ENCODE data around the gene IL36RN.

IL36RN gene

DNA sequence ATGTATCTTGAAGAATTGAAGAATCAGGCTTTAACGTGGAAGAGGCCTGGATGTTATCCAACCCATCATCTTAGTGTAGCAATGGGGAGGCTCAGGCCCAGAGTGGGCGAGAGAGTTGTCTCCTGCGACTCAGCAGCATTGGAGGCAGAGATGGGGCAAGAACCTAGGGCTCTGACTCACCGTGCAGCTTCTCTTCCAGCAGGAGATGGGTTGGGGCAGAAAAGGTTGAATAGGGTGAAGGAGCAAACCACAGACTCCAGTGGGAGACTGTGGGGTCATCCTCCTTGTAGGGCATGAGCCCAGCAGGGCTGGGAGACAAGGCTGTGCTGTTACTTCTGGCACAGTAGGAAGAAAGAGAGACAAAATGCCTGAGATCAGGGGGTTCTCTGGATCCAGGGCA is 1.4 kb downstream of the IL36RN start:
- Mint-ChIP-seq H3K4me3 (no peak overlapping the region), H3K36me3 (ENCODE audit: low read depth) (no peaks in the 10 kb centered on the region), H3K9me3 (peaks cover 4% of the 10 kb centered on the region), H3K27me3 (ENCODE audit: low read depth) (peaks cover 7% of the 10 kb centered on the region), H3K4me1 (ENCODE audit: low read depth) (no peaks in the 10 kb centered on the region), H3K27ac (no peak overlapping the region)

DNA sequence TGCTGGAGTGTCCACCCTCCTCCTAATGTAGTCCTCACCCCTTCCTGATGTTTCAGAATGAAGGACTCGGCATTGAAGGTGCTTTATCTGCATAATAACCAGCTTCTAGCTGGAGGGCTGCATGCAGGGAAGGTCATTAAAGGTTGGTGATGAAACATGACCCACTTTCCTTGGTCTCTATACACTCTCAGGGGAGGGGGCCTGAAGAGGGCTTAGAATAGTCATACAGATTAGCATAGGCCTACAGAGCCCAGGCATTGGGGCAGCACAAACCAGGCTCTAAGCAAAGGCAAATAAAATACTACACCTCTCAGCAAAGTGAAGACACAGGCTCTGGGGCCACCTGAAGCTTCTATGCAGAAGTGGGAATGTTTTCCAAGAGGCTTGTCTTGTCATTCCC is 1.8 kb downstream of the IL36RN start:
- peaks cover 4% of the 10 kb centered on the region for H3K9me3 Mint-ChIP-seq
- H3K27me3 Mint-ChIP-seq (ENCODE audit: low read depth), result peaks cover 9% of the 10 kb centered on the region
- H3K36me3 Mint-ChIP-seq (ENCODE audit: low read depth), result no peaks in the 10 kb centered on the region
- no peak overlapping the region for H3K27ac Mint-ChIP-seq
- no peaks in the 10 kb centered on the region for H3K4me1 Mint-ChIP-seq (ENCODE audit: low read depth)
- no peak overlapping the region for H3K4me3 Mint-ChIP-seq

DNA sequence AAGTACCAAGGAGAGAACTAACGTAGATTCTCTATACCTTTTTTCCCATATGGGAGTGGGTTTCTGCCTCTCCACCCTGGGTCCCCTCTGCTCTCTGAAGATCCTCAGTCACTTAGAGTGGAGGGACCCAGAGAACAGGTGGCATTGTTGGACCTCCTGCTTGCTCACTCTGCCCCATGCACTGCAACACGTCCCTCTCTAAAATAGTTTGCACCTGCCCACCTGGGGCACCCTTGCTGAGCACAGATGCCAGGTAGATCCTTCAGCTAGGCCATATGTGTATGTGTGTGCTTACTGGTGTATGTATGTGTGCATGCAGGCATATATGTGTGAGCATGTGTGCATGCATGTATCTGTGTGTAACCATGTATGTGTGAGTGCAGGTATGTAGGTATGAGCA is 2.2 kb downstream of the IL36RN start:
- H3K4me1 Mint-ChIP-seq (ENCODE audit: low read depth), result no peaks in the 10 kb centered on the region
- no peak overlapping the region for H3K27ac Mint-ChIP-seq
- peaks cover 2% of the 10 kb centered on the region for H3K9me3 Mint-ChIP-seq
- peaks cover 9% of the 10 kb centered on the region for H3K27me3 Mint-ChIP-seq (ENCODE audit: low read depth)
- H3K4me3 Mint-ChIP-seq, result no peak overlapping the region
- H3K36me3 Mint-ChIP-seq (ENCODE audit: low read depth), result no peaks in the 10 kb centered on the region

DNA sequence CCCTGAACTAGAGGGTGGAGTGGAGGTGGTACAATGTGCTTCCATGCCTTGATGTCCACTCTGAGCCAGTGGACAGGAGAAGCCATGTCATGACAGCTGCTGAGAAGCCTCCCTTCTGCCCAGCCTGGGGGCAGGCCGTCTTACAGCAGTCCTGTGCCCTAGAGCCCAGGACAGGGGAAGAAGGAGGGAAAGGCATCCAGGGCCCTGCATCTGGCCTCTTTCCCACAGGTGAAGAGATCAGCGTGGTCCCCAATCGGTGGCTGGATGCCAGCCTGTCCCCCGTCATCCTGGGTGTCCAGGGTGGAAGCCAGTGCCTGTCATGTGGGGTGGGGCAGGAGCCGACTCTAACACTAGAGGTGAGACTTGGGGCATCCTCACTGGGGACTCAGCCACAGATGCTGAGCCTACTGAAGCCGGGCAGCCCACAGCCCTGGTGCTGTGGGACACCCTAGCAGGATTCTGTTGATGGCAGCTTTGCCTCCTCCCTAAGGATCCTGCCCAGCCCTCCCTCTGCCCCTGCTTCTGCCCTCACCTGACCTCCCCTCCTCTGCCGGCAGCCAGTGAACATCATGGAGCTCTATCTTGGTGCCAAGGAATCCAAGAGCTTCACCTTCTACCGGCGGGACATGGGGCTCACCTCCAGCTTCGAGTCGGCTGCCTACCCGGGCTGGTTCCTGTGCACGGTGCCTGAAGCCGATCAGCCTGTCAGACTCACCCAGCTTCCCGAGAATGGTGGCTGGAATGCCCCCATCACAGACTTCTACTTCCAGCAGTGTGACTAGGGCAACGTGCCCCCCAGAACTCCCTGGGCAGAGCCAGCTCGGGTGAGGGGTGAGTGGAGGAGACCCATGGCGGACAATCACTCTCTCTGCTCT is 3.1 kb downstream of the IL36RN start:
- Mint-ChIP-seq H3K27me3 (ENCODE audit: low read depth) (peaks cover 17% of the 10 kb centered on the region), H3K4me1 (ENCODE audit: low read depth) (no peaks in the 10 kb centered on the region), H3K9me3 (no peaks in the 10 kb centered on the region), H3K4me3 (no peak overlapping the region), H3K36me3 (ENCODE audit: low read depth) (no peaks in the 10 kb centered on the region), H3K27ac (no peak overlapping the region)

DNA sequence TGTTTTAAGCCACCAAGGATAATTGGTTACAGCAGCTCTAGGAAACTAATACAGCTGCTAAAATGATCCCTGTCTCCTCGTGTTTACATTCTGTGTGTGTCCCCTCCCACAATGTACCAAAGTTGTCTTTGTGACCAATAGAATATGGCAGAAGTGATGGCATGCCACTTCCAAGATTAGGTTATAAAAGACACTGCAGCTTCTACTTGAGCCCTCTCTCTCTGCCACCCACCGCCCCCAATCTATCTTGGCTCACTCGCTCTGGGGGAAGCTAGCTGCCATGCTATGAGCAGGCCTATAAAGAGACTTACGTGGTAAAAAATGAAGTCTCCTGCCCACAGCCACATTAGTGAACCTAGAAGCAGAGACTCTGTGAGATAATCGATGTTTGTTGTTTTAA is 5.3 kb downstream of the IL36RN start:
- H3K4me3 Mint-ChIP-seq, result no peak overlapping the region
- H3K9me3 Mint-ChIP-seq, result no peaks in the 10 kb centered on the region
- H3K27me3 Mint-ChIP-seq (ENCODE audit: low read depth), result peaks cover 22% of the 10 kb centered on the region
- no peaks in the 10 kb centered on the region for H3K4me1 Mint-ChIP-seq (ENCODE audit: low read depth)
- no peaks in the 10 kb centered on the region for H3K36me3 Mint-ChIP-seq (ENCODE audit: low read depth)
- H3K27ac Mint-ChIP-seq, result no peak overlapping the region

DNA sequence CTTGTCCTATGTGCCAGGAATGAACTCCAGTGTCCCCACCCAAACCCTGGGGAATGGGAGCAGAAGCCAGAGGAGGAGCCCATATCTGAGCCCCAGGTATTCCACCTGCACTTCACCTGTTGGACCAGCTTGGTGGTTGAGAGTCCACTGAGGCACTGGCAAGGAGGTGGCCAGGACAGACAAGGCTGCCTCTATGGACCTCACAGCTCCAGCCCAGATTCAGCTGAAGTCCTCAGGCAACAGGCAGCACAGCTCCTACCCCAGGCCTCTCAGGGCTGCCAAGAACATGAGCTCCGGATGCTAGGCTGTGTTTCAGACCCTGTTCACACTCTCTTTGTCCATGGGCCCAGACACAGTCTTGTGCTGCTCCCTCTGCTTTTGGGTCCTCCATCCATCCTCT is 5.9 kb downstream of the IL36RN start:
- Mint-ChIP-seq H3K9me3 (no peaks in the 10 kb centered on the region), H3K4me3 (no peak overlapping the region), H3K27ac (no peak overlapping the region), H3K36me3 (ENCODE audit: low read depth) (no peaks in the 10 kb centered on the region), H3K4me1 (ENCODE audit: low read depth) (no peaks in the 10 kb centered on the region), H3K27me3 (ENCODE audit: low read depth) (peaks cover 28% of the 10 kb centered on the region)

DNA sequence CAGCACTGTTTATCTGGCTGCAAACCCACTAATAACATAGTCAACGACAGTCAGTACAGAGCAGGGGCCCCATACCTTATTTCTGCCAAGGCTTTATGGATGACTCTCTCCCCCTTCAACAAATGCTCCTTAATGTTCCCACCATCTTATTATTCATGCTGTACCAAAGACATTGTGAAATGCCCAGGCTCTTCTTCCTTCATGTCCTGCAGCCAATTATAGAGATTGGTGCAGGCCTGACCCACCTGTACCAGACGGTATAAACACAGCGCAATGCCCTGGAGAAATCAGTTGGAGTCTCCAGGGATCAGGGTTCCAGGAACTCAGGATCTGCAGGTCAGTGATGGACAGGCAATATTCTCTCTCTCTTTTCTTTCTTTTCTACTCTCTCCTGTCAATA is 8.7 kb downstream of the IL36RN start, which contains the start of gene IL1F10:
TSS of gene IL1F10 (plus strand) at position 290 of the 400 bp plus-strand sequence. CDS start 4,769 bp downstream, outside the sequence.
- no peak within 1 kb of the TSS for H3K27ac Mint-ChIP-seq
- no peaks in the 10 kb centered on the region for H3K4me1 Mint-ChIP-seq (ENCODE audit: low read depth)
- no peak within 1 kb of the TSS for H3K4me3 Mint-ChIP-seq
- H3K27me3 Mint-ChIP-seq (ENCODE audit: low read depth), result peaks cover 30% of the 10 kb centered on the region
- H3K36me3 Mint-ChIP-seq (ENCODE audit: low read depth), result no peaks in the 10 kb centered on the region
- no peaks in the 10 kb centered on the region for H3K9me3 Mint-ChIP-seq

DNA sequence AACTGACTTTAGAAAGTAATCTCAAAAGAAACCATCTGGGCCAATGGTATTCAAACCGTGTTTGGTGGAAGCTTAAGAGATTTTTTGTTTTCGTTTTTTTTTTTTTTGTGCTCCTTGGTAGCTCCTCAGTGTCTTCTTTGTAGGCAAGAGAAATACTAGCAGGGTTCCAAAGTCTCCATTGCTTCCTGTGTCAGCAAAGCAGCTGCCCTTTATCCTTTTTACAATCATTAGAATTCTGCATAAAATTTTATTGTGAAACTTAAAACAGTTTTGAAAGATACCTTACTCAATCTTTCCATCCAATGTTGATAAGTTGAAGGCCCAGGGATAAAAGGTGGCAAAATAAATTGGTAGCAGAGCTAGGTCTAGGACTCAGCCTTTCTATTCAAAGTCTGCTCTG is 9.3 kb downstream of the IL36RN start:
- H3K36me3 Mint-ChIP-seq (ENCODE audit: low read depth), result no peaks in the 10 kb centered on the region
- H3K27me3 Mint-ChIP-seq (ENCODE audit: low read depth), result peaks cover 30% of the 10 kb centered on the region
- no peak overlapping the region for H3K27ac Mint-ChIP-seq
- H3K4me1 Mint-ChIP-seq (ENCODE audit: low read depth), result no peaks in the 10 kb centered on the region
- no peak overlapping the region for H3K4me3 Mint-ChIP-seq
- H3K9me3 Mint-ChIP-seq, result no peaks in the 10 kb centered on the region

DNA sequence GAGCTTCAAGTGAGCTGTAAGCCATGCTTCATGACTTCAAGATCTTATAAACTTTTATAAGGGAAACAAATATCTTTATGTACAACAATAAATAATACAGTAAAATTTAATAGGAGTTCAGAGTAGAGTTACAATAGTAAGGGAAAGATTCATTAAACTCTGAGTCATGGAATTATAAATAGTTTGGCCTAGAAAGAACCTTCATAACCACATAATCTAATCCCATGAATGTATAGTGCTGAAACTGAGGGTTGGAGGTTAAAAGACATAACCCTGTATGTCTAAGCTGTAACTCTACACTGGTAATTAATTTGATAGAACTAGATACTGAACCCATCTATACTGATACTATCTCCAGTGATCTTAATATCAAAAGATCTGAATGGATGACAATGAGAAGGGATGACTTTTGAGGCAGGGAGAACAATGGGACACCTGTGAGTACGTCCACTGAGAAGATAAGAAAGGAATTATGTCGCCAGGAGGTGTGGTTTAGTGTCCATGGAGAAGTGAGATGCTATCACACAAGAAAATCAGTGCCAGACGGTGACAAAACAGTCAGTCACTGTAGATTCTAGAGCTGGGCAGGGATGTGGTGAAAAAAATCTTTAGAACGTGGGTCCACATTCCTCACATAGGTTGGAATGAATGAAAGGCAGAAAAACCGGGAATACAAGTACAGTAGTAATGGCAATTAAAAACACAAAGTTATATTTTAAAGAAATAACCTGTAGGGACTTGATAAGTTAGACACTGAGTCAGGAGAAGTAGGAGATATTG is 9.9 kb downstream of the IL36RN start:
- Mint-ChIP-seq H3K4me1 (ENCODE audit: low read depth) (no peaks in the 10 kb centered on the region), H3K36me3 (ENCODE audit: low read depth) (no peaks in the 10 kb centered on the region), H3K27ac (no peak overlapping the region), H3K27me3 (ENCODE audit: low read depth) (peaks cover 30% of the 10 kb centered on the region), H3K9me3 (no peaks in the 10 kb centered on the region), H3K4me3 (no peak overlapping the region)

DNA sequence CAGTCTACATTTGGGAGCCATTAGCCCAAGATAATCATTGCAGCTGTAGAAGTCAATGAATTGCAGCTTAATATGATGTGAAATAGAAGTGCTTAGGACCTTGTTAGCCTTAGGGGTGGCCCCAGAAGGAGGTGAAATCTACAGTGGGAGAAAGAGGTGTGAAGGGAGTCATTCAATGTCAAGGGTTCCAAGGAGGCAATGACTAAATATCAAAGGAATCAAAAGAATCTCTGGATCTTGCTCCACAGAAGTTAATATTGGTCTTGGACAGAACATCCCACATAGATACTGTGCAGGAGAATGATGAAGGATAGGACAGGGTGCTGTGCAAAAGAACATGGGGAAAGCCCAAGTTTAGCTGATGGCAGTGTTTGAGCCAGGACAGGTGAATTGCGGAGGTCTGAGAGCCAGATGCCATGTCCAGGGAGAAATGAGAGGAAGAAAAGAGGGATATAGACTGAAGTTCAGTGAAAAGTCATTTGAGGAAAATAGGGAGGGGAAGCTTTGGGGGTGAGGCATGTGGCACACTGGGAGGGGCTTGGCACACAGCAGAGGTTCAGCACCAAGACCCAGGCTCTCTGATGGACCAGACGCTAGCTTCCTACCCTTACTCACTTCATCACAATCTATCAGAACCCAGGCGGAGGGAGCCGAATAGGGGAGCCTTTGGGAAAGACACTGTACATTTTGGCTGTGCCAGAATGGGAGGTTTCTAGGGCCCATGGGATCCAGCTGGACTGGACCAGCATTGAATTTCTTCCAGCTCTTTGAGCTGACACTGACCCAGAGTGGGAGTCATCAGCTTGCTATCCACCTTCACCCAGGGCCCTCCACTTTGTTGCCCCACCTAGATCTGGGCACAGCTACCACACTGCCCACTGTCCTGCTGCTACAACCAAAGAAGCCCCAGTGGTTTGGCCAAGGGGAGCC is 10.9 kb downstream of the IL36RN start:
- Mint-ChIP-seq H3K27me3 (ENCODE audit: low read depth) (peaks cover 30% of the 10 kb centered on the region), H3K36me3 (ENCODE audit: low read depth) (no peaks in the 10 kb centered on the region), H3K27ac (no peak overlapping the region), H3K4me3 (no peak overlapping the region), H3K9me3 (no peaks in the 10 kb centered on the region), H3K4me1 (ENCODE audit: low read depth) (peaks cover 2% of the 10 kb centered on the region)

DNA sequence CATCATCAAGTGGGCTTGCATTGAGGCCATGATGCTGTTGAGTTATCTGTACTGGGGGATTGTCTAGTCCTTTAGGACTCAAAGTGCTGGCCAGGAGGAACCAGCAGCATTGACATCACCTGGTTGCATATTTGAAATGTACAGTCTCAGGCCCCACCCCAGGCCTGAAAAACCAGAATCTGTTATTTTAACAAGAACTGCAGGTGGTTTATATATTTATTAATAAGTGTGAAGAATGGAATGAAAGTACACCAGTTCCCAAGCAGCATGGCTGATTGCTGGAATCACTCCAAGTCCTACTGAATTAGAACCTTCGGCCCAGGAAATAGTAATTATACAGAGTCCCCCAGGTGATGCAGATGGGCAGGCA is 11.6 kb downstream of the IL36RN start:
- H3K9me3 Mint-ChIP-seq, result no peaks in the 10 kb centered on the region
- peaks cover 24% of the 10 kb centered on the region for H3K27me3 Mint-ChIP-seq (ENCODE audit: low read depth)
- no peak overlapping the region for H3K4me3 Mint-ChIP-seq
- H3K27ac Mint-ChIP-seq, result no peak overlapping the region
- H3K4me1 Mint-ChIP-seq (ENCODE audit: low read depth), result peaks cover 7% of the 10 kb centered on the region
- no peaks in the 10 kb centered on the region for H3K36me3 Mint-ChIP-seq (ENCODE audit: low read depth)

DNA sequence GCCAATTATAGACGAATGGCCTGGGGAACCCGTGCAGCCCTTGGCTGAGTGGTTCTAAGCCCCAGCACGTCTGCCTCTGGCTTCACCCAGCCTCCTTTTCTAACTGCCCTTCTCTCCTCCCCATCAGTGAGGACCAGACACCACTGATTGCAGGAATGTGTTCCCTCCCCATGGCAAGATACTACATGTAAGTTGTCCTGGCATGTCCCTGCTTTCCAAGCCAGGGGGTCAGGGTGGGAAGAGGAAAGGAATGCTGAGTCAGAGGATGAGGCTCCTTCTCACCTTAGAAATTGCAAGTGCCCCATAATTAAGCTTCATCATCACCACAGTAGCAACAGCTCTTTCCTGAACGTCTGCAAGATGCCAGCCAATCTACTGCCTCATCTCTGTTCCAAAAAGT is 13.6 kb downstream of the IL36RN start:
- peaks cover 9% of the 10 kb centered on the region for H3K4me1 Mint-ChIP-seq (ENCODE audit: low read depth)
- no peak overlapping the region for H3K4me3 Mint-ChIP-seq
- H3K9me3 Mint-ChIP-seq, result no peaks in the 10 kb centered on the region
- H3K27ac Mint-ChIP-seq, result no peak overlapping the region
- H3K36me3 Mint-ChIP-seq (ENCODE audit: low read depth), result no peaks in the 10 kb centered on the region
- peaks cover 20% of the 10 kb centered on the region for H3K27me3 Mint-ChIP-seq (ENCODE audit: low read depth)

DNA sequence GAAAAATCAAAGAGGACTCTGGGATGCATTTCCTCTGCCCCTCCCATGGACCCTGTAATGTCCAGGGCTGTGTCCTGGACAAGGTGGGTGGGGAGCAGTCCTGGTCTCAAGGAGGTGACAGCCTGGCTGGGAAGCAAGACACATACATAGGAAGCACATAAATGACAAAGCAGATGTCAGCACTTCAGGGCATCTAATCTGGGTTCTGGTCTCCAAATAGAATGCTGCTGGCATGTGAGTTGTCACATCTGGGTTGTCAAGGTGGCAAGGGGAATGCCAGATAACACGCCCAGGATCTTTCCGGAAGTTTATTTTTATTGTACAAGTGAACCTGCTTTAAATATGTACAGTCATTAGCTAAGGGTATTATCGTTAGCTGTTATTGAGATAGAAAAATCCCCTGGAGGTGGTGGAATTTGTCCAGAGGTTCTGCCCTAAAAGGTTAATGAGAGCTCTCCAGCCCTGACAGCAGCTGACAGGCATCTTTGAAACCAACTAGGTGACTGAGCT is 14.4 kb downstream of the IL36RN start:
- Mint-ChIP-seq H3K9me3 (no peaks in the 10 kb centered on the region), H3K4me3 (no peak overlapping the region), H3K36me3 (ENCODE audit: low read depth) (no peaks in the 10 kb centered on the region), H3K4me1 (ENCODE audit: low read depth) (peaks cover 9% of the 10 kb centered on the region), H3K27me3 (ENCODE audit: low read depth) (peaks cover 15% of the 10 kb centered on the region), H3K27ac (no peak overlapping the region)

DNA sequence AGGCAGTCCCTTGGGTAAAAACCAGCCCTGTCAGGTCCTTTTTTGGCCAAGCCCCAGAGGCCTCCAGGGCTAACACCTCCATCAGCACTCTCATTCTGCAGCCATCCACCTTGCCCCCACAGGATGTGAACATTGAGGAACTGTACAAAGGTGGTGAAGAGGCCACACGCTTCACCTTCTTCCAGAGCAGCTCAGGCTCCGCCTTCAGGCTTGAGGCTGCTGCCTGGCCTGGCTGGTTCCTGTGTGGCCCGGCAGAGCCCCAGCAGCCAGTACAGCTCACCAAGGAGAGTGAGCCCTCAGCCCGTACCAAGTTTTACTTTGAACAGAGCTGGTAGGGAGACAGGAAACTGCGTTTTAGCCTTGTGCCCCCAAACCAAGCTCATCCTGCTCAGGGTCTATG is 16.0 kb downstream of the IL36RN start:
- Mint-ChIP-seq H3K4me3 (no peak overlapping the region), H3K27me3 (ENCODE audit: low read depth) (peaks cover 4% of the 10 kb centered on the region), H3K4me1 (ENCODE audit: low read depth) (peaks cover 9% of the 10 kb centered on the region), H3K27ac (no peak overlapping the region), H3K9me3 (no peaks in the 10 kb centered on the region), H3K36me3 (ENCODE audit: low read depth) (no peaks in the 10 kb centered on the region)

All from T-helper 1 cell treated with Interleukin-12 subunit alpha and Interleukin-12 subunit beta and Interleukin-4 antibody, amounts not matched to agents 30 μg/mL and 1 μg/mL, for 36 hours (primary cell).